SK-N-MC (cell line): ENCODE data around the gene ITGAD.

Experiments
- EZH2 ChIP-seq: fragments of 200-600 bp; sonication (generic); IDR thresholded peaks from one replicate; pipeline ENCODE4 v1.6.1; 2017; ENCODE audit warnings: antibody characterized with exemption
- FOXP2 ChIP-seq: optimal IDR thresholded peaks from 2 replicates; pipeline ENCODE3; 2011; ENCODE audit warnings: mild to moderate bottlenecking, moderate library complexity; ENCODE audit not compliant: insufficient read depth; ENCODE audit errors: extremely low read length, control extremely low read depth
- POLR2AphosphoS5 ChIP-seq: IDR thresholded peaks from 2 replicates; pipeline ENCODE4 v1.6.1; 2012; ENCODE audit warnings: mild to moderate bottlenecking, low read depth, low read length, borderline replicate concordance

GRCh38 chr16:31397701-31398100 is 4.6 kb downstream of the ITGAD start:
- TF ChIP-seq POLR2AphosphoS5, result no peak
- TF ChIP-seq EZH2, result no peak
- no peak for TF ChIP-seq FOXP2
